GM18526 (cell line): ENCODE data around the gene CAPN10.

Source experiments
- POLR2A ChIP-seq: IDR thresholded peaks from 3 replicates; pipeline ENCODE4 v1.6.1; 2011; ENCODE audit not compliant: insufficient read length; ENCODE audit errors: extremely low read depth

Gene CAPN10

GRCh38 chr2:240569998-240570530, 16.5 kb upstream of the CAPN10 start:
- no peak for TF ChIP-seq POLR2A

GRCh38 chr2:240570531-240571313, 15.8 kb upstream of the CAPN10 start:
- TF ChIP-seq POLR2A: no peak

- TF ChIP-seq POLR2A: no peak
Measured at GRCh38 chr2:240571314-240571973, 15.1 kb upstream of the CAPN10 start.

GRCh38 chr2:240572141-240573031, 14.1 kb upstream of the CAPN10 start:
- TF ChIP-seq POLR2A: no peak

GRCh38 chr2:240573071-240573515, 13.4 kb upstream of the CAPN10 start:
- TF ChIP-seq POLR2A: no peak

- TF ChIP-seq POLR2A: no peak
Measured at GRCh38 chr2:240573516-240574385, 12.8 kb upstream of the CAPN10 start.

DNA sequence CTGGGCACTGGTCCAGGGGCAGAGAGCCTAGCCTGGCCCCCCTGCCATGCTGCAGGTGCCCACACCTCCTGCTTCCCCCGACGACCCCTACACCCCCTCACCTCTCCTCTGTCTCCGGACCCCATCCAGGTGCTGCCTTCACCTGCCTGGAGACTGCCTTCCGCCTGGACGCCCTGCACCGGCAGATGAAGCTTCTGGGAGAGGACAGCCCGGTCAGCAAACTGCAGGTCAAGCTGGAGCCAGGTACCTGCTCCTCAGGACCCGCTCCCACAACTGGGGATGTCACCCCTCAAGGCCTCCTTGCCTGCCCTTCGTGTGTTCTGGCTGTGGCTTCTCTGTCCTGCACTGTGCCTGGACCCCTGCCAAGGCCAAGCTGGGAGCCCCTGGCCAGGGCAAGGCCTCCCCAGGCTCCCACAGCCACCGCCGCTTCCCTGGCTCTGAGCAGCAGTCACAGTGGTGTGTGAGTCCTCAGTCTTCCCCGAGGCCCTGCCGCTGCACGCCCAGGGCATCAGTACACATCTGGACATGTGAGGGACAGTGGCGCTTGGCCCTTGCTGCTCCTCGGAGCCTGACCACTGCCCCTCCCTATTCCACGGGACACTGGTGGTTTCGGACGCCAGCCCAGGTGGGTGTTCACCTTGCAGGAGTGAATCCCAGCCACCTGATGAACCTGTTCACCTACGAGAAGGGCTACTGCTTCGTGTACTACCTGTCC, 12.0 kb upstream of the CAPN10 start:
- TF ChIP-seq POLR2A: no peak

GRCh38 chr2:240575101-240575965, 11.2 kb upstream of the CAPN10 start:
- TF ChIP-seq POLR2A: no peak

- no peak for TF ChIP-seq POLR2A
Measured at GRCh38 chr2:240576036-240576435, 10.5 kb upstream of the CAPN10 start.

- no peak for TF ChIP-seq POLR2A
Measured at GRCh38 chr2:240576436-240577205, 9.9 kb upstream of the CAPN10 start.

- TF ChIP-seq POLR2A: no peak
Measured at GRCh38 chr2:240577281-240578109, 9.0 kb upstream of the CAPN10 start.

- no peak for TF ChIP-seq POLR2A
Measured at GRCh38 chr2:240578110-240578450, 8.5 kb upstream of the CAPN10 start.

DNA sequence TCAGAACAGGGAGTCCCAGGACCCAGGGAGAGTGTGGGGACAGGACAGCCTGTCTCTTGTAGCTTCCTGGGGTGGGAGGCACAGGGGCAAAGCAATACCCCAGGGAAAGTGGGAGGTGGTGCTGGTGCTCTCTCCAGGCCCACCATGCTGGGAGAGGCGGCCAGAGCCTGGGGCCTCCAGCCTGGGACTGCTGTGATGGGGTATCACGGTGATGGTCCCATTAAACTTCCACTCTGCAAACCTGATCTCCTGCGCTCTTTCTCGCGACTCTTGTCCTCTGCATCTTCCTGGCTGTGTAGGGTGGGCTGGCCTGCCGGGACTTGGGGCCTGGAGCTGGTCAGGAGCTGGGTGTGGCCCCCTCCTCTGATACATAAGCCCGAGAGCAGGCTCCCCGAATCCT, 8.0 kb upstream of the CAPN10 start:
- TF ChIP-seq POLR2A: no peak
